Epithelial cell of esophagus (primary cell): ENCODE data around the gene CRABP1.
A peak's percentile ranks its signal among the peaks of the same experiment; 100 is the strongest.

Experiments
- DNase-seq: peaks from one replicate; pipeline ENCODE4 v3.0.0; 2010; ENCODE audit warnings: low read depth
- H3K4me3 ChIP-seq: 2 replicates; pipeline ENCODE4 v1.5.1; 2011; ENCODE audit warnings: mild to moderate bottlenecking, low read length, control low read depth
- TF ChIP-seq, protein P1 (sequence below): IDR thresholded peaks from 2 replicates; pipeline ENCODE4 v1.5.1; 2011; ENCODE audit warnings: low read depth, mild to moderate bottlenecking, low read length, control low read depth, inconsistent platforms; ENCODE audit not compliant: insufficient read depth; ENCODE audit errors: missing control alignments

The CRABP1 gene

DNA sequence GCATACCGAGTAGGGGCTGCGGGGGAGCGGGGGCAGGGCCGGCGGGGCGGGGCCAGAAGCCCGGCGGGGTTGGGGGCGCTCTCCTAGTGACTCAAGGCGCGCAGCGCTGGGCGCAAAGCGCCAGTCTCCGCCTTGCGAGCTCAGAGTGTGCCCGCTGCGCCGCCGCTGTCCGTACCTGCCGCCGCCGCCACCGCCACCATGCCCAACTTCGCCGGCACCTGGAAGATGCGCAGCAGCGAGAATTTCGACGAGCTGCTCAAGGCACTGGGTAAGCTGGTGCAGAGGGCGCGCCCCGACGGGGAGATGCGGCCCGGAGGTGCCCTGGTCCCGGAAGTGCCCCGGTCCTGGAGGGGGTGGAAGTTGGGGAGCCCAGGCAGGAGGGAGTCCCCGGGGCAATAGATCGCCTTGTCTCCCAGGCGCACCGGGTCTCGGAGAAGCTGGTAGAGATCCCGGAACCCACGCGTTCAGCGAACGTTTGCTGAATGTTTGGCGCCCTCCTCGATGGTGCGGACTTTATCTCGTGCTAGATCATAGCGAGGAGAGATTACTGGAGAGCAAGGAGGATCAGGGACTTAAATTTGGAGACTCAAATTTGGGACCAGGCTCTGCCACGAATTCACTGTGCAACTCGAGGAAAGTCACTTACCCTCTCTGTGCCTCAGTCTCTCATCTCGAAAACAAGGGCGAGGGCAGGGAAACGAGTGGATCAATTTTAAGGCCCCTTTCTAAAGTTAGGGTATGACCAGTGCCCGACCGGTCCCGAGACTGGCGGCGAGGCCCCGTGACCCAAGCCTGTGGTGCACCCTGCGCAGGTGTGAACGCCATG, at the start of gene CRABP1:
TSS of gene CRABP1 (plus strand) at position 123 of the 826 bp plus-strand sequence. CDS start at position 199, 76 bp downstream.
- TF ChIP-seq, protein P1, sequence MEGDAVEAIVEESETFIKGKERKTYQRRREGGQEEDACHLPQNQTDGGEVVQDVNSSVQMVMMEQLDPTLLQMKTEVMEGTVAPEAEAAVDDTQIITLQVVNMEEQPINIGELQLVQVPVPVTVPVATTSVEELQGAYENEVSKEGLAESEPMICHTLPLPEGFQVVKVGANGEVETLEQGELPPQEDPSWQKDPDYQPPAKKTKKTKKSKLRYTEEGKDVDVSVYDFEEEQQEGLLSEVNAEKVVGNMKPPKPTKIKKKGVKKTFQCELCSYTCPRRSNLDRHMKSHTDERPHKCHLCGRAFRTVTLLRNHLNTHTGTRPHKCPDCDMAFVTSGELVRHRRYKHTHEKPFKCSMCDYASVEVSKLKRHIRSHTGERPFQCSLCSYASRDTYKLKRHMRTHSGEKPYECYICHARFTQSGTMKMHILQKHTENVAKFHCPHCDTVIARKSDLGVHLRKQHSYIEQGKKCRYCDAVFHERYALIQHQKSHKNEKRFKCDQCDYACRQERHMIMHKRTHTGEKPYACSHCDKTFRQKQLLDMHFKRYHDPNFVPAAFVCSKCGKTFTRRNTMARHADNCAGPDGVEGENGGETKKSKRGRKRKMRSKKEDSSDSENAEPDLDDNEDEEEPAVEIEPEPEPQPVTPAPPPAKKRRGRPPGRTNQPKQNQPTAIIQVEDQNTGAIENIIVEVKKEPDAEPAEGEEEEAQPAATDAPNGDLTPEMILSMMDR, result no peak
- DNase-seq, result peak; percentile 34
- H3K4me3 ChIP-seq, result no peak within 1 kb of the TSS

DNA sequence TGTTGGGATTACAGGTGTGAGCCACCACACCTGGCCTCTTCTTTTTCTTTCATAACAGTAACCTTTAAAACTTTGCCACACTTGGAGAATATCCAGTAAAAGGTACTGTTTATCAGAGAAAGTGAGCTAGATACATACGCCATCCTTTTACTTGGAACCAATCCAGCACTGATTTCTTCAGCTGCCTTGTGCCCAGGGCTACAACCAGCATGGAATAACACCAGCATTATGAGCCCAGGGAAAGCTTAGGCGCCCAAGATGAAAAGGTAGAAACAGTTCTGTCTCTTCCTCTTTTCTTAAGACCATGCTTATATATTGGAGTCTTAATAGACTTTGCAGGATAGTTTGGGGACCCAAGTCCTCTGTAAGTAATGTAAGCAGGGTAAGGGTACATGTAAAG, 49.1 kb upstream of the CRABP1 start:
- DNase-seq, result peak; percentile 16
- TF ChIP-seq, protein P1, result no peak
- no peak overlapping the region for H3K4me3 ChIP-seq

DNA sequence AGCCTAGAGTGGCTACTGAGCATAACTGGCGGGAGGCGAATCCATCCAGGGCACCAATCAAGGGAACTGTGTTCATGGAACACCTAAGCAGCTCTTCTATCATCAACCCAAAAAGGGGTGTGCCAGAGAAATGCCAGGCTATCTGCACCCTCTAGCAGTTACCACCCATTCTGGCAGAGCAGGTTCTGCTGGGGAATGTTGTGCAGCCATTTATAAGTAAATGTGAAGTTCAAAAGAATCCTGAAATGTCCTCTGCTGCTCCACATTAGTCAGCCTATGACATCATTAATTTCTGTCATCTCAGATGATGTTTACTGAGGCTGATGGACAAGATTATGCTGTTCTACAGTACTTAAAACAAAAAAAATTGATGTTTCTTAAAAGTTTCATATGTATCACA, 48.5 kb upstream of the CRABP1 start:
- no peak overlapping the region for H3K4me3 ChIP-seq
- DNase-seq, result peak; percentile 90
- TF ChIP-seq, protein P1, result no peak

DNA sequence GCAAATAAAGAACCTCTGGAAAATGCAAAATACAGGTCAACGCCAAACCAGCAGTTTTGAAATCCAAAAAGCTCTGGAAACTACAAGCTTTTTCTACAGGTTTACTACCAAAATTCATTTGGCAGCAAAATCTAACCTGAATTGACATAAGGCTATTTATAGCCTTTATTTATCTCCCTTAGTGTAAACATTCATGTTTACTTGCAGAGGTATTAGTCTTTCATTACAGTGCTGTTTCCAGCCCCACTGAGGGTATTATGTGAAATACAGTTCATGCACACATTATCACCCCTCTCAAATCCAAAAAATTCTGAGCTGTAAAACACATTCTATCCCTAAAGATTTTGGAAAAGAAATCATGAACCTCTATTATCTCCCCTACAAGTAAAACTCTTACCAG, 47.9 kb upstream of the CRABP1 start:
- TF ChIP-seq, protein P1, result no peak
- no peak for DNase-seq
- H3K4me3 ChIP-seq, result no peak overlapping the region

DNA sequence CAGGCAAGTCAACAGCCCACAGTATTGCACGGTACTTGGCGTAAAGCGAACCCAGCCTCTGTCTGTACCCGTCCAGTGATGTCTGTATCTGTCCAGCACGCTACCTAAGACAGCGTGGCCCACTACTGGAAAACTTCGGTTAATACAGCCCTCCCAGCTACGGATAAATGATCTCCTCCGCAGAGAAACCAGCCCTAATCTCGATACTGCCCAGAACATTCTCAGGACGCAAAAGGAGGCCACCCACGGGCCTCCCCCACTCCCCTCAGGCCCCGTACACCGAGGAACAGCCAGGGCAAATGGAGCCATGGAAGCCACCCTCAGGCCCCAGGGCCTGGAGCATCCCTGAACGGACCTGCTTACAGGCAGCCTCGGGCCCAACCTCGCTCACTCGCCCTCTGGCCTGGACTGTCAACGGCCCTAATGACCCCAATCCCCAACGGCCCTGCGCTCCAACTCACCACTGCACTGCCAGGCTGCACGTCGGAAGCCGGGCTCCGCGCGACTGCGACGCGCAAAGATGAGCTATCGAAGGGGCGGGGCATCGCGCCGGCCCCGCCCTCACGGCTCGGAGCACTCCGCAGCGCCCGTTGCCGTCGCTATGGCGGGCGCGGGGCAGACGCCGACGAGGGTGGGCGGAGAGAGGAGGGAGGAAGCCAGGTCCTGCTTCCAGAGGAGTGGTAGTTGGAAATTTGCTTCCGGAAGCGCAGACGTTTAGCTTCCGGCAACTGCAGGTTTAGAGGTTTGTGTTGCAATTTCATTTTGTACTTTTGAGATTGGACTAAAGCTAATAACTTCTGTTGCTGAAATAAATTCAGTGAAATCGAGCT, 40.8 kb upstream of the CRABP1 start, which contains the start of gene SKIC8:
TSS of gene SKIC8 (minus strand) at position 509 of the 830 bp plus-strand sequence. CDS start 3,923 bp downstream, outside the sequence.
- TF ChIP-seq, protein P1, result peak; percentile 6
- peak; percentile 93 for DNase-seq
- H3K4me3 ChIP-seq, result peak within 1 kb of the TSS; percentile 97

DNA sequence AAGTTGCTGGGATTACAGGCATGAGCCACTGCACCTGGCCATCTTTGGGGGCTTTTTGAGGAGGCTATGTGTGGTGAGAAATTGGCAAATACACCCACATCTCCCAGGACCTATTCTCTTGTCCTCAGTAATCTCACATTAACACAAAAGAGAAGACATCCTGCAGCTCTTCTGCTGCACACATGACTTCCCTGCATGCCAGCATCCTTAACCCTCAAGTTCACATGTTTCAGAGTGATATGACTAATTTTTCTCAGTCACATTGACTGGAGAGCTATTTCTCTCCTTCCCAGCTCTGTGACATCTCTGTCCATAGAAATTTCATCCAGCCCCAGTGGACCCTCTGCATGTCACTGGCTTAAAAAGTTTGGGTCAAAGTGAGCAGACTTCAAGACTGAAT, 38.8 kb upstream of the CRABP1 start:
- H3K4me3 ChIP-seq, result no peak overlapping the region
- DNase-seq, result no peak
- TF ChIP-seq, protein P1, result no peak
